Stimulated activated CD4-positive, alpha-beta T cell treated with anti-CD3 and anti-CD28 coated beads, TNF-alpha, amount 100 ng/mL, for 48 hours (primary cell): ENCODE measurements around the gene OVCH1.
A peak's percentile ranks its signal among the peaks of the same experiment; 100 is the strongest.
"Not testable (repeated sequence)": the region's sequence is repeated elsewhere in the genome, so short reads cannot be mapped to it uniquely, and the experiment has no call there.

Experiments
- DNase-seq, 3 donors: peaks; one replicate each; pipeline ENCODE4 v3.0.0-alpha.2; 2020; ENCODE audit warnings: low read depth in 3 of 3

Gene OVCH1

DNA sequence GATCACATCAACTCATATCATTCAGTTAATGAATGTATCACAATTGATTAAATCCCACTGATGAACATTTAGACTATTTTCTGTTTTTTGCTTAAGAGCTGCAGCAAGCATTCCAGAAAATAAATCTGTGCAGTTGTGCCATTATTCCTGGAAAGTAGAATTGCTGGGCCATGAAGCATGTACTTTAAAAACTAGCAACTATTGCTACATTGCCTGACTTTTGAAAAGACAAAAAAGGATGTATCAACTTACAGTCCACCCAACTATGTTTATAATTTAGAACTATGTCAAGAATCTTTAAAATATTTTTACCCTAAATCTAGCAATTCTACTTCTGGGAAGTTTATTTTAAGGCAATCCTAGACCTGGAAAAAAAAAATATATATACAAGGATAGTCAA, 83.1 kb downstream of the OVCH1 start:
- DNase-seq = no peak

DNA sequence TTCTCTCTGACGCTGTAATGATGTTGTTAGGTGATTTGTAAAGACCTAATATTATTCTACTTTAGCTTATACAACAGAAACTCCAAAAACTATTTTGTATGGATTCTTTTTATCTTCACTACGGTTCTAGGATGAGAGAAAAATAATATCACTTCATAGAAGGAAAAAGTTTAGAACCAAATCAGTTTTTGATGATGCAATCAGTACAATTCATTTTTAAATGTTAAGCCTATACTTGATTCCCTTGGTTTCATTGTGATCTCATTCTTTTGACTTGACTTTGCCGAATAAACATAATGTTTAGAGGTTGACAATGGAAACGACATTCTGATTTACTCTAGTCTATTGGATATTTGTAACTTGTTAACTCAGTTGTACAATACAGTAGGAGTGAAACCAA, 91.9 kb downstream of the OVCH1 start:
- DNase-seq = no peak

- no peak for DNase-seq
Observed at GRCh38 chr12:29403991-29404390, 93.5 kb downstream of the OVCH1 start.

DNA sequence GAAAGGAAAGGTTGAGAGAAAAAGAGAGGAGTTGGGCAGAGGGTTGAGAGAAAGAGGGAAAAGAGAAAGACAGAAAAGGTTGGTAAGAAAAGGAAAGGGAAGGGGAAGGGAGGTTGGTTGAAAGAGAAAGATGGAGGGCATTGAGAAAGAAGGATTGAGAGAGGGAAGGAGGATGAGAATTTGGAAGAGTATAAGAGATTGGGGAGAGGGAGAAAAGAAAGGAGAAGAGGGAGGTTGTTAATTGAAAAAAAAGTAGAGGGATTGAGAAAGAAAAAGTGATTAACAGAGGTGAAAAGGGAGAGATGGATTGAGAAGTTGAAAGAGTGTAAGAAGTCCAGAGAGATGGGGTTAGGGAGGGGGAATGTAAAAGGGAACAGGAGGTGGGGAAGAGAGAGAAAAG, 95.0 kb downstream of the OVCH1 start:
- no peak for DNase-seq

GRCh38 chr12:29398495-29398894, 99.0 kb downstream of the OVCH1 start:
- DNase-seq = no peak

GRCh38 chr12:29396774-29397173, 100.7 kb downstream of the OVCH1 start:
- DNase-seq = no peak

GRCh38 chr12:29395356-29395755, 102.1 kb downstream of the OVCH1 start:
- no peak for DNase-seq

GRCh38 chr12:29390419-29390818, 107.1 kb downstream of the OVCH1 start:
- DNase-seq = not testable (repeated sequence)

DNA sequence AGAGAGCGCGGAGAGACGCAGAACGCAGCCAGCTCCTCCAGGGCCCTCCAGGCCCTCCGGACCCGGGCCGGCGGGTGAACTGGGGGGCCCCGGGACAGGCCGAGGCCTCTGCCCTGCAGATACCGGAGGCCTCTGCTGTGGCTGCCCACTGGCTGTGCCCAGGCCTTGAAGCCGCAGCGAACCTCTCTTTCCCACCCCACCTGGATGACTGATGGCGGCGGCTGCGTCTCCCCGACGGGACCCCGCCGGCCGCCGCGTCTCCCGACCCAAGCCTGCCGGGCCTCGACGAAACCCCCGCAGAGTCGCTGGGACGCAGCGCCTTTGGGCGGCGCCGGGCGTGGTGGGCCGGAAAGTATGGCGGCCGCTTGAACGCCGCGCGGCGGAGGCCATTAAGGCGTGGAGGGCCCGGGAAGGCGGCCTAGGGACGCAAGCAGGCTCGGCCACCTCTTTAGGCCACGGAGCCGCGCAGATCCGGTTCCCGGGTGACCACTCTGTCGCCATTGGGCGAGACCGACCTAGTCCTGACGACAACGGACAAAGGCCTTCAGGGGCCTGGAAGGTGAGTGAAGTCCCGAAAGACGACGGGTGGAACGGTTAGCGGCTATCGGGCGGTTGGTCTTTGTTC, 108.1 kb downstream of the OVCH1 start:
- no peak for DNase-seq

GRCh38 chr12:29386084-29386680, 111.3 kb downstream of the OVCH1 start:
- not testable (repeated sequence) for DNase-seq

DNA sequence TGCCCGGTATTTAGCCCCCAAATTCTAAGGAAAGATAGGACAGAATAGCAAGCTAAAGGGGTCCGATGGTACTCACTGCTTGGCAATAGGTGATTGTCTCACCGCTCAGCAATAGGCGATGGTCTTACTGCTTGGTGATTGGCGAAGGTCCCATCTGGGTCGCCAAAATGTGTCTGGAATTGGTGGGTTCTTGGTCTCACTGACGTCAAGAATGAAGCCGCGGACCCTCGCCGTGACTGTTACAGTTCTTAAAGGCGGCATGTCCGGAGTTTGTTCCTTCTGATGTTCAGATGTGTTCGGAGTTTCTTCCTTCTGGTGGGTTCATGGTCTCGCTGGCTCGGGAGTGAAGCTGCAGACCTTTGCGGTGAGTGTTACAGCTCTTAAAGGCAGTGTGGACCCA, 112.3 kb downstream of the OVCH1 start:
- not testable (repeated sequence) for DNase-seq

DNA sequence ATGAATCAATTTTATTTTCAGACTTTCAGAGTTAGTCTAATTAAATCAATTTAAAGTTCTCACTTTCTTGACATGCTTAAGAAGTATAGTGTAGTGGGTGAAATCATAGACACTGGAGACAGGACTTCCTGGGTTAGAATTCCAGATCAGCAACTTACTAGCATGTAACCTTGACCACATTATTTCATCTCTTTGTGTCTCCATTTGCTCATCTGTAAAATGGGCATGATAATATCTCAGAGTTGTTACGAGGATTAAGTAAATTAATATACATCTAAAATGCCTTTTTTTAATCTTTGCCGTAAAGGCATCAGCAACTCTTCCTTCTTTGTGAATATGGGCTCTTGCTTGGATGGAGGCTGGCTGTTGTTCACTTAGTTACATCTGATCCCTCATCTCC, 115.2 kb downstream of the OVCH1 start:
- DNase-seq = no peak

GRCh38 chr12:29380536-29381523, 116.7 kb downstream of the OVCH1 start, which contains the start of gene ERGIC2:
Gene ERGIC2, minus strand, starts transcription at chr12:29381172. Its CDS starts 9,539 bp downstream, at chr12:29371633.
- peak; percentile 75 to 89 (median 81) for DNase-seq
